ENCODE data around the gene BAZ2B. TPM values are rescaled to one million over a fixed set of nuclear protein-coding genes. Genes with fewer than 3 reads are reported as not detected.

BAZ2B gene
- total RNA-seq, 1 experiment from 2014 or later: 34.9 TPM

DNA sequence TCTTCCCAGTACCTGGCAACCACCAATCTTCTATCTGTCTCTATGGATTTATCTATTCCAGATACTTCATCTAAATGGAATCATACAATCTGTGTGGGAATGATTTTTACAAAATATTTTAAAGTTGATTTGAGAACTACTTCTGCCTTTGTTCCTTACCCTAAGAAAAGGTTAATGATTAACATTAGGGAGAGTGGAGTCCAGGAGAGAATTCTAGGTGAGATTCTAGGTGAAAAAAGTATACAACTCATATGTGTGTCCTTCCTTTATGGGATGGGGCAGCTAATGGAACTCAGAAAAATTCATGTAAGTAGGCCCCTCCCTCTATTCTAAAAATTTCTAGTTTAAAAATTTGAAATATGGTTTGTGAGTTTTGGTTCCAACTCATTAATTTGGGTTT, 293.9 kb downstream of the BAZ2B start:
- Histone ChIP-seq H2AFZ (no peak overlapping the region), H3K4me1 (replicated peaks; ENCODE audit: insufficient read depth) (peaks cover 11% of the 10 kb centered on the region; the same call in 1 of the 2 replicates), H4K20me1 (ENCODE audit: insufficient read depth) (no peaks in the 10 kb centered on the region), H3K9me3 (ENCODE audit: insufficient read depth, low read depth) (no peaks in the 10 kb centered on the region), H3K79me2 (ENCODE audit: low read depth) (no peaks in the 10 kb centered on the region), H3K36me3 (ENCODE audit: low read depth) (no peaks in the 10 kb centered on the region), H3K27me3 (ENCODE audit: insufficient read depth, low read depth) (no peaks in the 10 kb centered on the region), H3K4me2 (no peak overlapping the region), H3K4me3 (no peak overlapping the region), H3F3A (ENCODE audit: insufficient read depth, low read depth) (no peaks in the 10 kb centered on the region), H3K9me2 (ENCODE audit: insufficient read depth) (no peaks in the 10 kb centered on the region), H3K27ac (no peak overlapping the region)
- no peak for DNase-seq
- BruUV-seq (replicated peaks): no TSS peak
- ChIA-PET CTCF (no interaction called here), POLR2A (ENCODE audit: unreplicated experiment) (interaction anchor here (0.7 kb wide), 1 partner anchor 21 kb away, joined by 10 read pairs; no protein-coding TSS in a partner anchor)
- TF ChIP-seq, protein P1, sequence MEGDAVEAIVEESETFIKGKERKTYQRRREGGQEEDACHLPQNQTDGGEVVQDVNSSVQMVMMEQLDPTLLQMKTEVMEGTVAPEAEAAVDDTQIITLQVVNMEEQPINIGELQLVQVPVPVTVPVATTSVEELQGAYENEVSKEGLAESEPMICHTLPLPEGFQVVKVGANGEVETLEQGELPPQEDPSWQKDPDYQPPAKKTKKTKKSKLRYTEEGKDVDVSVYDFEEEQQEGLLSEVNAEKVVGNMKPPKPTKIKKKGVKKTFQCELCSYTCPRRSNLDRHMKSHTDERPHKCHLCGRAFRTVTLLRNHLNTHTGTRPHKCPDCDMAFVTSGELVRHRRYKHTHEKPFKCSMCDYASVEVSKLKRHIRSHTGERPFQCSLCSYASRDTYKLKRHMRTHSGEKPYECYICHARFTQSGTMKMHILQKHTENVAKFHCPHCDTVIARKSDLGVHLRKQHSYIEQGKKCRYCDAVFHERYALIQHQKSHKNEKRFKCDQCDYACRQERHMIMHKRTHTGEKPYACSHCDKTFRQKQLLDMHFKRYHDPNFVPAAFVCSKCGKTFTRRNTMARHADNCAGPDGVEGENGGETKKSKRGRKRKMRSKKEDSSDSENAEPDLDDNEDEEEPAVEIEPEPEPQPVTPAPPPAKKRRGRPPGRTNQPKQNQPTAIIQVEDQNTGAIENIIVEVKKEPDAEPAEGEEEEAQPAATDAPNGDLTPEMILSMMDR (conservative IDR thresholded peaks at IDR 0.05): no peak
- no peak for TF ChIP-seq EZH2 (IDR thresholded peaks at IDR 0.05; ENCODE audit: low read depth)
- intact Hi-C loops (cut with micrococcal nuclease; ENCODE audit: unreplicated experiment): no loop called here

DNA sequence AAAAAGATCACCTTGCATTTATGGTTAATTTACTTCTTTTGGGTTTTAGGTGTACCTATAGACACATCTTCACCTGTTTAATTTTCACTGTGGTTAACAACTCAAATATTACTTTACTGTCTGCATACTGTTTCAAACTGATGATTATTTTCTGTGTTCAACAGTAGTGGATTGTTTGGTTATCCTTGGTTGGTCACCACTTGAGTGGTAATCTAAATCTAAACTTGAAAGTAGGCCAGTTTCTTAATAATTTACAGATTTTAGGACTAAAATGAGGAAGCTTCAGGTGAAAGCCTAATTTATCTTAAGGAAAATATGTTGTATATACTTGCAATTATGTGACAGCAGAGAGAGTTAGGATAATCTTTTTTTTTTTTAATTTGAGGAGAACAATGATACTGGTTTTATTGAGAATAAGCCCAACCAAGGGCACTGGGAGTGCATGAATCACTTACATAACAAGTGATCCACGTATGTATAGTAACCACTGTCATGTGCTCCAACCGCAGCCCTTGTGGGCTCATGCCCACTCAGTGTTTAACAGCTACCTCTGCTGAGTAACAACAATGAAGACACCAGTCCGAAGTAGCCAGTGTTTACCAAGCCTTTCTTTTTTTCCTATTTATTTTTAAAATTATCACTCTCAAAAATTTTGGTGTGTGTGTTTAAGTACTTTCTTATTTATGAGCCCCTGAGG, 298.8 kb downstream of the BAZ2B start:
- CTCF ChIA-PET: no interaction called here
- POLR2A ChIA-PET (ENCODE audit: unreplicated experiment): no interaction called here
- Histone ChIP-seq H3K36me3 (ENCODE audit: low read depth) (no peaks in the 10 kb centered on the region), H3K9me3 (ENCODE audit: insufficient read depth, low read depth) (no peaks in the 10 kb centered on the region), H4K20me1 (ENCODE audit: insufficient read depth) (no peaks in the 10 kb centered on the region), H3K27me3 (ENCODE audit: insufficient read depth, low read depth) (no peaks in the 10 kb centered on the region), H3K4me2 (no peak overlapping the region), H3K4me1 (replicated peaks; ENCODE audit: insufficient read depth) (no peaks in the 10 kb centered on the region), H3F3A (ENCODE audit: insufficient read depth, low read depth) (no peaks in the 10 kb centered on the region), H3K27ac (no peak overlapping the region), H3K79me2 (ENCODE audit: low read depth) (no peaks in the 10 kb centered on the region), H3K4me3 (no peak overlapping the region), H2AFZ (no peak overlapping the region), H3K9me2 (ENCODE audit: insufficient read depth) (no peaks in the 10 kb centered on the region)
- DNase-seq: no peak
- BruUV-seq (replicated peaks): no TSS peak
- intact Hi-C loops (cut with micrococcal nuclease; ENCODE audit: unreplicated experiment): no loop called here
- TF ChIP-seq EZH2 (IDR thresholded peaks at IDR 0.05; ENCODE audit: low read depth): no peak
- TF ChIP-seq, protein P1 (conservative IDR thresholded peaks at IDR 0.05): no peak

DNA sequence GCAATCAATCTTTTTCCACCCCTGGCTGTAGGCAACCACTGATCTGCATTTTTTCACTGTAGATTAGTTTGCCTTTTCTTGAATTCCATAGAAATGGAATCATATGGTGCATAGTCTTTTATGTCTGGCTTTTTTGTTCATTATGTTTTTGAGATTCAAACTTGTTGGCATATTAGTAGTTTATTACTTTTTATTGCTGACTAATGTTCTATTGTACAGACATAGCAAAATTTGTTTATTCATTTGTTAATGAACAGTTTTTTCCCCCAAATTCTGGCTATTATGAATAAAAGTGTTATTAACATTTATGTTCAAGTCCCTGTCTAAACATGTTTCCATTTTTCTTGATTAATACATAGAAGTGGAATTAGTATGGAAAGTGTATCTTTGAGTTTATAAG, 308.4 kb downstream of the BAZ2B start:
- no peak overlapping the region for H3K4me3 ChIP-seq
- no peaks in the 10 kb centered on the region for H3K79me2 ChIP-seq (ENCODE audit: low read depth)
- DNase-seq: no peak
- no peaks in the 10 kb centered on the region for H3K4me1 ChIP-seq (replicated peaks; ENCODE audit: insufficient read depth)
- no peak overlapping the region for H2AFZ ChIP-seq
- POLR2A ChIA-PET (ENCODE audit: unreplicated experiment): no interaction called here
- H3K27me3 ChIP-seq (ENCODE audit: insufficient read depth, low read depth): no peaks in the 10 kb centered on the region
- intact Hi-C loops (cut with micrococcal nuclease; ENCODE audit: unreplicated experiment): no loop called here
- TF ChIP-seq, protein P1 (conservative IDR thresholded peaks at IDR 0.05): no peak
- no peak for TF ChIP-seq EZH2 (IDR thresholded peaks at IDR 0.05; ENCODE audit: low read depth)
- CTCF ChIA-PET: no interaction called here
- no peaks in the 10 kb centered on the region for H4K20me1 ChIP-seq (ENCODE audit: insufficient read depth)
- no TSS peak for BruUV-seq (replicated peaks)
- H3F3A ChIP-seq (ENCODE audit: insufficient read depth, low read depth): no peaks in the 10 kb centered on the region
- H3K9me3 ChIP-seq (ENCODE audit: insufficient read depth, low read depth): no peaks in the 10 kb centered on the region
- H3K27ac ChIP-seq: no peak overlapping the region
- no peaks in the 10 kb centered on the region for H3K9me2 ChIP-seq (ENCODE audit: insufficient read depth)
- no peak overlapping the region for H3K4me2 ChIP-seq
- no peaks in the 10 kb centered on the region for H3K36me3 ChIP-seq (ENCODE audit: low read depth)

Measured in PC-9 (cell line).